Ramos (cell line): ENCODE data around the gene CCDC70.

Experiments
- in situ Hi-C: fragments of 300-500 bp; cut with MboI; formaldehyde crosslinking; loops from one replicate; pipeline ENCODE4 v1.14.3; 2022; ENCODE audit warnings: low sequenced_read_pairs; ENCODE audit not compliant: unreplicated experiment

Gene CCDC70

GRCh38 chr13:51861723-51862300 is at the start of gene CCDC70:
Gene CCDC70 (plus strand): TSS chr13:51861969. CDS start chr13:51865412, 3,443 bp downstream.
- in situ Hi-C loops, result no loop called here

- in situ Hi-C loops, result no loop called here
Observed at GRCh38 chr13:51814071-51814470, 47.7 kb upstream of the CCDC70 start.

DNA sequence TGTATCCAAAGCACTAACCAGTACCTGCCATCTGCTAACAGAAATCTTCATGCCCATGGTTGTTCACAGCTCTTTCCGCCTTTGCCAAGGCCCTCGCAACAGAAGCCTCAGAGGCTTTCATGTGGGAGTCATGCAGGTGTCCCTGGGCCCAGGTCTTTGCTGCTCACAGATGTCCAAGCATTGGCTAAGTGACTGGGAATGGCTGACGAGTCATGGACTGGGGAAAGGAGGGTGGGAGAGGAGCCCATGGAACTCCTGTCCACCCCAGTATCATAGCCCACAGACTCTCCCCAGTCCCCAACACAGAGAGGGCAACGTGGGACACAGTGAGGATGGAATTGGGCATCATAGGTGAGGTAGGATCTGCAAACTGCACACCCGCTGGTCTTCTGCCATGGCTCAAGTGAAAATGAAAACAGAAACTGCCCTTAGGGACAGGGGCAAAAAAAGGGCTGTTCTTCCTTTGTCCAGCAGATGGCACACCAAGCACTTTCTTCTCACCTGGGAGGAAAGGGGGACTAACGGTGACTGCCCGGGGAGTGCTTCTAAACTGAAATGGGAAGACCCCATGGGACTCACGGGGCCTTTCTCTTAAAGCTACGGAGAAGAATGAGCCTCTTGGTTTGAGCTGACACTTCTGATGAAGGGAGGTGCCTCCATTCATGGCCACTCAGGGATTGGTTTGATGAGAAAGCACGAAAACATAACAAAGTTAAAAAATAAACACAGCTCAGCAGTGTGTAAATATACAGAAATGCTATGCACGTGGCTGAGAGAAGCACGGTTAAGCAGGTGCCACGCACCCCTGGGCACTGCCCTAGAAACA is 46.7 kb upstream of the CCDC70 start:
- in situ Hi-C loops, result no loop called here

- in situ Hi-C loops, result no loop called here
Observed at GRCh38 chr13:51815848-51816247, 45.9 kb upstream of the CCDC70 start.

DNA sequence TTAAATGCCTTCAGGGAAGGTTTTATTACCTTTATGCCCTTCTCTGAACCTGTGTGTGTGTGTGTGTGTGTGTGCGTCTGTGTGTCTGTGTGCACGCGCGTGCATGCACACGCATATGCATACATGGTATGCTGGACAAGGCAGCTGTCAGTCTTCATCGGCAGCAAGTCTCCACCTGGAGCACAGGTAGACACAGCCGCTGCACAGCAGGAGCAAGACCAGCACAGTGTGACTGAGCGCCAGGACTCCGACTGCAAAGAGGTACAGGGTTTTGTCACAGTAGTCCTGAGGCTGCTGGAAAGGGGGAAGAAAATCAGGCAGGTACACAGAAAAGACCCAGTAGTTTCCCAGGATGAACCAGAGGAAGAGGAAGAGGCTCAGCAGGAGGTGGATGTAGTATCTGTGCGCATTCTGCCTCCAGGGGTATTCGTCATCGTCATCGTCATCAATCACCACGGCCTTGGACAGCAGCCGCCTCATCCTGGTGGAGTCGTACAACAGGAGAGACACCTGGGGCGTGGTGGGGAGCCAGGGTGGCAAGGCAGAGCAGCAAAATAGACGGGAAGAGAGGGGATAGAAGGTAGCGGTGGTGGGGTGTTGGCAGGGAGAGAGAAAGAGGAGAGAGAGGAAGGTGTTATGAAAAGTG is 45.0 kb upstream of the CCDC70 start:
- in situ Hi-C loops, result no loop called here

GRCh38 chr13:51817717-51818116 is 44.1 kb upstream of the CCDC70 start:
- in situ Hi-C loops, result no loop called here

- in situ Hi-C loops, result no loop called here
Observed at GRCh38 chr13:51818276-51818675, 43.5 kb upstream of the CCDC70 start.

DNA sequence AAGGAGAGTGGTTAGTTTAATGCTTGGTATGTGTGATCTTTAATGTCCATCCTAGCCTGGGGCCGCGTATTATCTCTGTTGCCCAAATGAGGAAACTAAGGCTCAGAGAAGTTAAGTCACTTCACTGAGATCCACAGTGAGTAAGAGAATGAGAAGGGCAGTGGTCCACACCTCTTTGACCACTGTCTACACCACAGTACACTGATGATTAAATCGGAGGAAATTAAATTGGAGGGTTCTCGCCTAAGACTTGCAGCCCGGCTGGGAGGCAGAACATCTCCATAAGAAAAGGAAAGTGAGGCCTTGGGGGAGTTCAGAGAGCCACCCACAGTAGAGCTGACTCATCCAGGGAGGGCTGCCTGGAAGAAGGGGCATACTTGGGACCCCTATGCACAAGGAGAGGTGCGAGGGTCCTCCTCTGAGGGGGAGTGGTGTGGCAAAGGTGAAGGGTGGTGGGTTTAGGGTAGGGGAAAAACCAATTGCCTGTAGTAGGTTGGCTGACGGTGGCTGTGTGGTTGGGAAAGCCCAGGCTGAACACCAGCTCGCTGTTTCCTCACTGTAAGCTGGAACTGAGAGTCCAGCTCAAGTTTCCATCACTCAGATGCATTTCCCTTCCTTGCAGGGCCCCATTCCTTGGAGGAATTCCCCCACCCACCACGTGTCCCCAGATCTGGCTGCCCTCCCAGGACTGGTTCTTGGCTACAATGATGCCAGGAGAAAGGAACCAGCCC is 42.8 kb upstream of the CCDC70 start:
- in situ Hi-C loops, result no loop called here

GRCh38 chr13:51819544-51819943 is 42.2 kb upstream of the CCDC70 start:
- in situ Hi-C loops, result no loop called here

DNA sequence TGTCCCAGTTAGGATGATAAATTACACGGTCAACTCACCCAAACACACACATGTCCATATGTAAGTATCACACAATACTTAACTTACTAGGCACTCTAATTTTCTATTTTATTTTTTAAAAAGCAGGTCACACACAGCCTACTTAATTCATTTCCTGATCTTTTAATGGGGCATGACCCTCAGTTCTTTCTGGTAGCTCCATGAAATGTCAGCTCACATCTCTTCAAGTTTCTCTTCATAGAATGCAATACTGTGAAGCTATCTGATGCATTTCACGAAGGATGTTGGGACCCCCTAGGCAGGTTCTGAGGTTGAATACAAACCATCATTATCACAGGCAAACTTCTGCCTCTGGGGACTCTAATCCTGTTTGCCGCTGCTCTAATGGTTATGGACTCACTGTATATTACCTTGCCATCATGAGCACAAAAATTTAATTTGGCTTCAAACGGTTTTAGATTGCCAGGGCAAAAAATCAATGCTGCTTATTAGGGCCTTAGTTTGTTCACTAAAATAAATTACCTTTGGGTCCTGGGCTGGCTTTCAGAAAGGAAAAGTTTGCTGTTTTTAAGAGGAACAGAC is 41.7 kb upstream of the CCDC70 start:
- in situ Hi-C loops, result loop anchor here (10.0 kb wide), 1 partner anchor 635 kb away; the partner anchor contains the start of genes CKAP2 and VPS36

DNA sequence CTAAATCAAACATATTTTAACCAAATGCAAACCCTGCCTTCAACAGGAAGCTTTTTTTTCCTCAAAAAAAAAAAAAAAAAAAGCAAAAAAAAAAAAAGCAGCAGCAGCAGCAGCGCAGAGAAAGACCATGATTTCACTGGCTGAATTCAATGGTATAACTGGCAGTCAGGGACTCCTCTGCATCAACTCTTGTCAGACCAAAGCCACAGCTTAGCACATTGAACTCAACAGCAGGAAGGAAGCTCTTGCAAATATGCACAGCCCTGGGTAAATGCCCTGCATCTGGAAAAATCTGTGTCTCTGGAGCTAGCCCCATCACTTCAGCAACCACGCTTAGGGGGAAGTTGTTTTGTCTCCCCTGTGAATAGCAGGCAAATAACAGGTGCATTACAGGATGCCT is 40.2 kb upstream of the CCDC70 start:
- in situ Hi-C loops, result loop anchor here (10.0 kb wide), 1 partner anchor 633 kb away; the partner anchor contains the start of genes CKAP2 and VPS36

GRCh38 chr13:51822106-51822815 is 39.5 kb upstream of the CCDC70 start:
- in situ Hi-C loops, result loop anchor here (10.0 kb wide), 1 partner anchor 633 kb away; the partner anchor contains the start of genes CKAP2 and VPS36

GRCh38 chr13:51823359-51823758 is 38.4 kb upstream of the CCDC70 start:
- in situ Hi-C loops, result loop anchor here (10.0 kb wide), 1 partner anchor 631 kb away; the partner anchor contains the start of genes CKAP2 and VPS36

GRCh38 chr13:51823863-51824262 is 37.9 kb upstream of the CCDC70 start:
- in situ Hi-C loops, result loop anchor here (10.0 kb wide), 1 partner anchor 631 kb away; the partner anchor contains the start of genes CKAP2 and VPS36

DNA sequence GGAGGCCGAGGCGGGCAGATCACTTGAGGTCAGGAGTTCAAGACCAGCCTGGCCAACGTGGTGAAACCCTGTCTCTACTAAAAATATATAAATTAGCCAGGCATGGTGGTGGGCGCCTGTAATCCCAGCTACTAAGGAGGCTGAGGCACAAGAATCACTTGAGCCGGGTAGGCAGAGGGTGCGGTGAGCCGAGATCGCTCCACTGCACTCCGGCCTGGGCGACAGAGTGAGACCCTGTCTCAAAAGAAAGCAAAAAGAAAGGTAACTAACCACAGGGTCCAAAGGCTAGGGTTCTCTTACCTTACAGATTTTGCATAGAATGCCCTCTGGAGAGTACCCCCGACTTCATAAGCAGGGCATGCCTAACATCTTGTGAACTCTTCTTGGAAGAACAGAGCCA is 37.1 kb upstream of the CCDC70 start:
- in situ Hi-C loops, result loop anchor here (10.0 kb wide), 1 partner anchor 630 kb away; the partner anchor contains the start of genes CKAP2 and VPS36

GRCh38 chr13:51825165-51825592 is 36.6 kb upstream of the CCDC70 start:
- in situ Hi-C loops, result loop anchor here (10.0 kb wide), 1 partner anchor 630 kb away; the partner anchor contains the start of genes CKAP2 and VPS36

DNA sequence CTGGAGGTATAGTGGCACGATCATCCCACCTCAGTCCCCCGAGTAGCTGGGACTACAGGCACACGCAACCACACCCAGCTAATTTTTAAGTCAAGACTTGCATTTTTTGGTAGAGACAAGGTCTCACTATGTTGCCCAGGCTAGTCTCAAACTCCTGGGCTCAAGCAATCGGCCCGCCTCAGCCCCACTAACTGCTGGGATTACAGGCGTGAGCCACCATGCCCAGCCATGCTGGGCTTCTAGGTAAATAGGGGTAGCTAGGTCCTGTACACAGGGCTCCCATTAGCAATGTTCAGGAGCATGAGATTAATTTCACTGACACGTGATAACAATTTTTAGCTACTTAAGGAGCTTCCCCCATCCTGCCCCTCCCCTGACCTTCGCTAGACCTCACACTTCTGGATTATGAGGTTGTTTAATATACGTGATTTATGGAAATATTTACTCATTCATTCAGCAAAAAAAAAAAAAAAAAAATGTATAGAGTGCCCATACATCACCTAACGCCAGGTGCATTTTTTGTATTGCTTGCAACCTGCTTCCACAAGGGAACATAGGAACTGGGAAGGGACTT is 36.0 kb upstream of the CCDC70 start:
- in situ Hi-C loops, result loop anchor here (10.0 kb wide), 1 partner anchor 629 kb away; the partner anchor contains the start of genes CKAP2 and VPS36

- in situ Hi-C loops, result loop anchor here (10.0 kb wide), 1 partner anchor 628 kb away; the partner anchor contains the start of genes CKAP2 and VPS36
Observed at GRCh38 chr13:51826606-51827005, 35.2 kb upstream of the CCDC70 start.
